ENCODE data around the gene STAT5A. TPM values are rescaled to one million over a fixed set of nuclear protein-coding genes. Genes with fewer than 3 reads are reported as not detected.
"Not testable (repeated sequence)": the region's sequence is repeated elsewhere in the genome, so short reads cannot be mapped to it uniquely, and the experiment has no call there.

Gene STAT5A
- total RNA-seq, 1 experiment from 2014 or later = not detected

GRCh38 chr17:42313389-42313772 lies 25.1 kb downstream of the STAT5A start:
- in situ Hi-C loops (cut with HindIII; ENCODE audit: low pct_unique_long_range_greater_than_20kb, low sequenced_read_pairs) = loop anchor here (10.0 kb wide), 1 partner anchor 49 kb away; no protein-coding TSS in a partner anchor
- no peak for DNase-seq (ENCODE audit: low read depth)

GRCh38 chr17:42313773-42314566 lies 25.7 kb downstream of the STAT5A start:
- in situ Hi-C loops (cut with HindIII; ENCODE audit: low pct_unique_long_range_greater_than_20kb, low sequenced_read_pairs) = loop anchor here (10.0 kb wide), 1 partner anchor 49 kb away; no protein-coding TSS in a partner anchor
- DNase-seq (ENCODE audit: low read depth) = no peak

- in situ Hi-C loops (cut with HindIII; ENCODE audit: low pct_unique_long_range_greater_than_20kb, low sequenced_read_pairs) = loop anchor here (10.0 kb wide), 1 partner anchor 51 kb away; no protein-coding TSS in a partner anchor
- no peak for DNase-seq (ENCODE audit: low read depth)
These were observed 27.3 kb downstream of the STAT5A start for GRCh38 chr17:42315402-42316156.

GRCh38 chr17:42316755-42317154 lies 28.5 kb downstream of the STAT5A start:
- no peak for DNase-seq (ENCODE audit: low read depth)
- in situ Hi-C loops (cut with HindIII; ENCODE audit: low pct_unique_long_range_greater_than_20kb, low sequenced_read_pairs) = loop anchor here (10.0 kb wide), 1 partner anchor 52 kb away; no protein-coding TSS in a partner anchor

GRCh38 chr17:42317266-42317845 lies 29.1 kb downstream of the STAT5A start:
- no peak for DNase-seq (ENCODE audit: low read depth)
- in situ Hi-C loops (cut with HindIII; ENCODE audit: low pct_unique_long_range_greater_than_20kb, low sequenced_read_pairs) = loop anchor here (10.0 kb wide), 1 partner anchor 53 kb away; no protein-coding TSS in a partner anchor

GRCh38 chr17:42317967-42318366 lies 29.7 kb downstream of the STAT5A start:
- in situ Hi-C loops (cut with HindIII; ENCODE audit: low pct_unique_long_range_greater_than_20kb, low sequenced_read_pairs) = loop anchor here (10.0 kb wide), 1 partner anchor 53 kb away; no protein-coding TSS in a partner anchor
- DNase-seq (ENCODE audit: low read depth) = not testable (repeated sequence)

GRCh38 chr17:42321555-42321954 lies 33.3 kb downstream of the STAT5A start:
- no peak for DNase-seq (ENCODE audit: low read depth)
- in situ Hi-C loops (cut with HindIII; ENCODE audit: low pct_unique_long_range_greater_than_20kb, low sequenced_read_pairs) = no loop called here

GRCh38 chr17:42322382-42323267 lies 34.3 kb downstream of the STAT5A start:
- in situ Hi-C loops (cut with HindIII; ENCODE audit: low pct_unique_long_range_greater_than_20kb, low sequenced_read_pairs) = no loop called here
- peak; percentile 87 for DNase-seq (ENCODE audit: low read depth)

GRCh38 chr17:42323268-42323773 lies 35.0 kb downstream of the STAT5A start:
- DNase-seq (ENCODE audit: low read depth) = no peak
- in situ Hi-C loops (cut with HindIII; ENCODE audit: low pct_unique_long_range_greater_than_20kb, low sequenced_read_pairs) = no loop called here

GRCh38 chr17:42325026-42325425 lies 36.7 kb downstream of the STAT5A start:
- in situ Hi-C loops (cut with HindIII; ENCODE audit: low pct_unique_long_range_greater_than_20kb, low sequenced_read_pairs) = no loop called here
- peak; percentile 63 for DNase-seq (ENCODE audit: low read depth)

- in situ Hi-C loops (cut with HindIII; ENCODE audit: low pct_unique_long_range_greater_than_20kb, low sequenced_read_pairs) = no loop called here
- DNase-seq (ENCODE audit: low read depth) = peak; percentile 88
These were observed 41.0 kb downstream of the STAT5A start for GRCh38 chr17:42329025-42329976.

- in situ Hi-C loops (cut with HindIII; ENCODE audit: low pct_unique_long_range_greater_than_20kb, low sequenced_read_pairs) = no loop called here
These were observed 44.8 kb downstream of the STAT5A start for GRCh38 chr17:42333053-42333452.

GRCh38 chr17:42334677-42335076 lies 46.4 kb downstream of the STAT5A start:
- no peak for DNase-seq (ENCODE audit: low read depth)
- in situ Hi-C loops (cut with HindIII; ENCODE audit: low pct_unique_long_range_greater_than_20kb, low sequenced_read_pairs) = no loop called here

More at GRCh38 chr17:42333053-42333452, 44.8 kb downstream of the STAT5A start:
- no peak for DNase-seq (ENCODE audit: low read depth)

GRCh38 chr17:42337442-42337841 lies 49.1 kb downstream of the STAT5A start:
- no peak for DNase-seq (ENCODE audit: low read depth)
- in situ Hi-C loops (cut with HindIII; ENCODE audit: low pct_unique_long_range_greater_than_20kb, low sequenced_read_pairs) = no loop called here

- in situ Hi-C loops (cut with HindIII; ENCODE audit: low pct_unique_long_range_greater_than_20kb, low sequenced_read_pairs) = no loop called here
- DNase-seq (ENCODE audit: low read depth) = no peak
These were observed 50.2 kb downstream of the STAT5A start for GRCh38 chr17:42338427-42338985.

- in situ Hi-C loops (cut with HindIII; ENCODE audit: low pct_unique_long_range_greater_than_20kb, low sequenced_read_pairs) = no loop called here
- DNase-seq (ENCODE audit: low read depth) = no peak
These were observed 50.9 kb downstream of the STAT5A start for GRCh38 chr17:42339221-42339620.
